NCI-H2107 treated with DMSO at 0.1 percent for 48 hours (cell line): ENCODE data around the gene ZYG11B.
"Not testable (repeated sequence)": the region's sequence is repeated elsewhere in the genome, so short reads cannot be mapped to it uniquely, and the experiment has no call there.

Source experiments
- DNase-seq: peaks from one replicate; lab custom pipeline; 2025; ENCODE audit not compliant: unreplicated experiment; lab: John Stamatoyannopoulos, UW

Gene ZYG11B

DNA sequence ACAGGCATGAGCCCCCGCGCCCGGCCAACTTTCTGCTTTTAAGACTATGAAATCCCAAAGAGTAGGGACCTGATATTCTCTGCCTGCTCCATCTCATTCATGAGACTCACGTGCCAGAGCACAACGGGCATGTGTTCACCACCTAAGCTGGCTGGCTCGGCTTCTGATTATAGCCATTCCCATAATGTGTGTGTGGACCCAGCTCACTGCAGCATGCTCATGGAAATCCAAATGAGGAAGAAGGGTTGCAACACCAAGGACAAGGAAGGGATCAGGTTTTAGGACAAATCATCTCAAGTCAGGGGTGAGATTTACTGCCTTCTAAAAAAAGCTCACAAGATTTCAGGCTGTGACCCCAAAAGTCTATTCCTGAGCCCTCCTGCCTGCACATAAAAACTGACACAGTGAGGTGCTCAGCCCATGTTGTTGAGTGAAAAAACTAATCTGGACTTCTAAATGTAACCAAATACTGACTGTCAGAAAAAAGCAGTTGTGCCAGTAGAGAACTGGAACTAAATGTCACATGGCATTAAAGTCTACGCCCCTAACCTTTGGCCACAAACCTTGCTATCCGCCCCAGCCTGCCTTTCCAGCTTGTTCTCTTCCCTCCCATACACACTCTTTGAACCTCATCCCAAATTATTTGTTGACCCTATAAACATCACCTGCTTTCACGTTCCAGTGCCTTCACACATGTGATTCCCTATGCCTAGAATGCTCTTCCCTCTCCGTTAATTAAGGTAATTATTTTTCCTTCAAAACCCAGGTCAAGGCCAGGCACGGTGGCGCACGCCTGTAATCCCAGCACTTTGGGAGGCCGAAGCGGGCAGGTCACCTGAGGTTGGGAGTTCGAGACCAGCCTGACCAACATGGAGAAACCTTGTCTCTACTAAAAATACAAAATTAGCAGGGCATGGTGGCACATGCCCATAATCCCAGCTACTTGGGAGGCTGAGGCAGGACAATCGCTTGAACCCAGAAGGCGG, 19.0 kb upstream of the ZYG11B start:
- DNase-seq: no peak

DNA sequence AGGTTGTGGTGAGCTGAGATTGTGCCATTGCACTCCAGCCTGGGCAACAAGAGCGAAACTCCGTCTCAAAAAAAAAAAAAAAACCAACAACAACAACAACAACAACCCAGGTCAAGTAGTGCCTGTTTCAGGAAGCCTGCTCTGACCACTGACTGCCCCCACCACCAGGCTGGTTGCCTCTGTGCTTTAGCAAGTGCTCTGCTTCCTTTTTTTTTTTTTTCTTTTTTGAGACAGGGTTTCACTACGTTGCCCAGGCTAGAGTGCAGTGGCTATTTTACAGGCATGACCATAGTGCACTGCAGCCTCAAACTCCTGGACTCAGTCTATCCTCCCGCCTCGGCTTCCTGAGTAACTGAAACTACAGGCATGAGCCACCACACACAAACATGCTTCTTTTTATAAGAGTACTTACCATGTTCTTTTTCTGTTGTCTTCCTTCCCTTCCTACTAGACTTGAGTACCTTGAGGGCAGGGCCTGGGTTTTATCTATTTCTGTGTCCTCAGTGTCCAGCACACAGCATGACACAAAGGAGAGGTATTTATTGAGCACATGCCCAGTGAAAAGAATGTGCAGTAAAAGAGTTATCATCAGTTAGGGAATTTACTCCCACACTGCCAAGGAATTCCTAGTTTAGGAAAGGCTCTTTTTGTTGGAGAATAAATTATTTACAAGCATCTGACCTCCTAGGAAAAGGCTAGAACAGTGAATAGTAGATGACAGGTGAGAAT, 18.2 kb upstream of the ZYG11B start:
- DNase-seq: no peak

DNA sequence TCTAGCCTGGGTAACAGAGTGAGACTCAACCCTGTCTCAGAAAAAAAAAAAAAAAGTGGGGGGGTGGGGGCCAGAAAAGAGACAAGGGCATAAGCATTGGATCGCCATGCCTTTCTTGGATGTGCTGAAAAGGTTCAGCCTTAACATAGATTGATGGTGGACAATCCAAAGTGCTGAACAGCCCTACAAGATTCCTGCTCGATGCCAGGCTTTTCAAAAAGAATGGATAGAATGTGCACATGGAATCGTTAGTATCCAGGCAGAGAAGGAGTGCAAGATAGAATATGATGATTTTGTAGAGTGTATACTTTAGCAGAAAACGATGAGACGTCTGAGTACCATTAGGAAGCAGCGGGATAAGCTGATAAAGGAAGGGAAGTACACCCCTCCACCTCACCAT, 17.2 kb upstream of the ZYG11B start:
- no peak for DNase-seq

DNA sequence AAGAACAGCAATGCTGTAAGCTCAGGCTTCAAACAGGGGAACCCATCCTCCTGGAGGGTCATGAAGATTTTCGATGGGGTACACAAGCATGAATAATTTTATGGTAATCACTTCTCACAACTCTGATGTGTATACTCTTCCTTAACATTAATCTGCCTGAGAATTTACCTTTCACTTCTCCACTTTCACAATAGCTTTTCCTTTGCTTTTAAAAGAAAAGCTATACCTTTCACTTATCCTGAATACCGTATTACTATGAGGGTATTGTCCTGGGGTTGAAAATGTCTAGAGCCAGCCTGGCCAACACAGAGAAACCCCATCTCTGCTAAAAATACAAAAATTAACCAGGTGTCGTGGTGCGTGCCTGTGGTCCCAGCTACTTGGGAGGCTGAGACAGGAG, 12.7 kb upstream of the ZYG11B start:
- no peak for DNase-seq

DNA sequence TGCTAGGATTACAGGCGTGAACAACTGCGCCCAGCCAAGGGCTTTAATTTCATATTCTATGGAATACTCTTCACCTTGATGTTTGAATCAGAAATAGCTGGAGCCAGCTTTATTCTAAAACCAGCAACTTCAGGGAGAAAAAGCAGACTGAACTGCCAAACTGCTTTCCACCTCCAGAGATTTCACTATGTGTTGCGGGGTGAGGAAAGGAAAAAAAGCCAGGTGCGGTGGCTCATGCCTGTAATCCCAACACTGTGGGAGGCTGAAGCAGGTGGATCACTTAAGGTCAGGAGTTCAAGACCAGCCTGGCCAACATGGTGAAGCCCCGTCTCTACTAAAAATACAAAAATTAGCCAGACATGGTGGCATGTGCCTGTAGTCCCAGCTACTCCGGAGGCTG, 11.0 kb upstream of the ZYG11B start:
- DNase-seq: not testable (repeated sequence)

DNA sequence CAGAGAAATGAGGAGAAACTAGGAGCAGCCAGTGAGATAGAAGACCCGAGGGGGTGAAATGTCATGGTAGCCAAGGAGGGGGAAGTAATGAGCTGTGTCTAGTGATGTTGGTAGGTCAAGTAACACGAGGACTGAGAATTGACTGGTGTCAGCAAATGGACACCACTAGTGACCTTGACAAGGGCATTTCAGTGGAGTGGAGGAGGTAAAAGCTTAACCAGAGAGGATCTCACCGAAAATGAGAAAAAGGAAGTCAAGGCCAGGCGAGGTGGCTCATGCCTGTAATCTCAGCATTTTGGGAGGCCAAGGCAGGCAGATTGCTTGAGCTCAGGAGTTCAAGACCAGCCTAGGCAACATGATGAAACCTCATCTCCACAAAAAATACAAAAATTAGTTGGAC, 3.0 kb upstream of the ZYG11B start:
- DNase-seq: no peak

DNA sequence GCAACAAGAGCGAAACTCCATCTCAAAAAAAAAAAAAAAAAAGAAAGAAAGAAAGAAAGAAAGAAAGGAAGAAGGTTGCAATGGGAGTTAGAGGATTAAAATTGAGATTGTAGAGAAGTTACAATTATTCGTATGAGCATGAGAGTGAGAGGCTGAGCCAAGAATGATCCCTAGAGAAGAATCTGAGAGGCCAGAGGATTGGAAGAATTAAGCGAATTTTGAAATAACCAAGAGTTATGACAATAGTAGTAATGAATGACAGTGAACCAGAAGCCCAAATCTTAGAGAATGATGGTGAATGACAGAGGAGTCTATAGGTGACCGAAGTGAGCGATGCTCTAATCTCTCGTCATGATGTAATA, 369 bp upstream of the ZYG11B start:
- DNase-seq: no peak

DNA sequence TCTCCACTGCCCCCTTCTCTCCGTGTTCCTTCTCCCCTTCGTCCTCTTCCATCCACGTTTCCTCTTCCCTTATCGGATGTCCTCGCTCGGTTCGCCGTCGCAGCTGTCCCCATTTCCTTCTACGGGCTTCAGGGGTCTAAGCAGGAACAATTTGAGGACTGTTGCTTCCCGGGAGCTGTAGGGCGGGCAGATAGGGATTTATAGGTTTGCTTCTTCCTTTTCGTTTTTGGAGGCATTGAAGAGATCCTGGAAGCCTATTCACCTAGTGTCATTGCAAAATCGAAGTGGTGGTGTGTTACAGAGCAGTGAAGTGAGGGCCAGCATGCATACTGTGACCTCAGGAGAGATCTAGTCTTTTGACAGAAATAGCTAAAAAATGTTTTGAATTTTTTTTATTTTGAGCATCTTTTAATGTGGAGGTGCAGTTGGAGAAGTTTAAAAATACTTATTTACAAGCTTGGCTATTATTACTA, 897 bp downstream of the ZYG11B start:
- no peak for DNase-seq

DNA sequence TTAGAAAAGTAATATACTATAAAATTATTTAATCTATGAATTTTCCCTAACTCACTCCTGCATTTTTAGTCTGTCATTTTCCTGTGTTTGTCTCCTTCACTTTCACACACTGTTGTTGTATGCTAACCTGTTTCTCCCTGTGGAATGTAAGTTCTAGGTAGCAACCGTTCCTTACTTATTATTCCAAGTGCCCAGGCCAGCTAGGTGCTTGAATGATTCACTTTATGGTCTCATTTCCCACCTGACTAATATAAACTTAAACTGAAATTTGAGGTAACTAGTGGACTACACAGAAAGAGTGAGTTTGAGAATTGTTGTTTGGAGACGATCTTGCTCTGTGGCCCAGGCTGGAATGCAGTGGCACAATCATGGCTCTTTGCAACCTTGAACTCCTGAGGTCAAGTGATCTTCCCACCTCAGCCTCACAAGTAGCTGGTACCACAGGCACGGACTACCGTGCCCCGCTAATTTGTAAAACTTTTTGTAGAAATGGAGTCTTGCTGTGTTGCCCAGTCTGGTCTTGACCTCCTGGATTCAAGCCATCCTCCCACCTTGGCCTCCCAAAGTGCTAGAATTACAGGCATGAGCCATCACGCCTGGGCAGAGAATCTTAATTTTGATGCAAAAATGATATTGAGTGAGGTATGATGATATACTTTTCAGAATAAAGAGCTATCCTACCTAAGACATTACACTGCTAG, 1.9 kb downstream of the ZYG11B start:
- no peak for DNase-seq

DNA sequence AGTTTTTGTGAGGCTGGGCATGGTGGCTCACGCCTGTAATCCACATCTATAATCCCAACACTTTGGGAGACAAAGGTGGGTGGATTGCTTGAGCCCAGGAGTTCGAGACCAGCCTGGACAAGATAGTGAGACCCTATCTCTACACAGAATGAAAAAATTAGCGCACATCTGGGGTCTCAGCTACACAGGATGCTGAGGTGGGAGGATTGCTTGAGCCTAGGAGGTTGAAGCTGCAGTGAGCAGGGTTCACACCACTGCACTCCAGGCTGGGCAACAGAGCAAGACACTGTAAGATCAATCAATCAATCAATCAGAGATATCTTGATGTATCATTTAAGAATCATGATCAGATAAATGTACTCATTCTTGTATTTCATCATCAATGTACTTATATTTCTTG, 7.1 kb downstream of the ZYG11B start:
- no peak for DNase-seq

DNA sequence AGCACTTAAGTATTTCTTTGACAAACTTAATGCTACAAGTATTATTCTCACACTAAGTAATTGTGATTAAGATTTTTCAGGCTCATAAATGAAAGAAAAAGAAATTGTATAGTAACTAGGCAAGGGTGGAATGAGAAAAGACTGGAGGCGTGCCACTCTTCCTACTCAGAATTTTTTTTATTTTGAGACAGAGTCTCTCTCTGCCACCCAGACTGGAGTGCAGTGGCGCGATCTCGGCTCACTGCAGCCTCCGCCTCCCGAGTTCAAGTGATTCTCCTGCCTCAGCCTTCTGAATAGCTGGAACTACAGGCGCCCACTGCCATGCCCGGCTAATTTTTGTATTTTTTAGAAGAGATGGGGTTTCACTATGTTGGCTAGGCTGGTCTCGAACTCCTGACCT, 9.1 kb downstream of the ZYG11B start:
- DNase-seq: not testable (repeated sequence)

DNA sequence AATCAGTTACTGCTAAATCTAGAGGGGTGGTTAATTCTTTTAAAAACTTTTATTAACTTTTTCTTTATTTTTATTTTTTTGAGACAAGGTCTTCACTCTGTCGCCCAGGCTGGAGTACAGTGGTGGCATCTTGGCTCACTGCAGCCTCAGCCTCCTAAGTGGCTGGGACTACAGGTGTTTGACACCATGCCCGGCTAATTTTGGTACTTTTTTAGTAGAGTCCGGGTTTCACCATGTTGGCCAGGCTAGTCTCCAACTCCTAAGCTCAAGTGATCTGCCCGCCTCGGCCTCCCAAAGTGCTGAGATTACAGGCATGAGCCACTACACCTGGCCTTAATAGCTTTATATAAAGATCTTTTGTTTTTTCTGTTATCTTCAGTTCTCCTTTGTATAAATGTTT, 11.9 kb downstream of the ZYG11B start:
- no peak for DNase-seq

DNA sequence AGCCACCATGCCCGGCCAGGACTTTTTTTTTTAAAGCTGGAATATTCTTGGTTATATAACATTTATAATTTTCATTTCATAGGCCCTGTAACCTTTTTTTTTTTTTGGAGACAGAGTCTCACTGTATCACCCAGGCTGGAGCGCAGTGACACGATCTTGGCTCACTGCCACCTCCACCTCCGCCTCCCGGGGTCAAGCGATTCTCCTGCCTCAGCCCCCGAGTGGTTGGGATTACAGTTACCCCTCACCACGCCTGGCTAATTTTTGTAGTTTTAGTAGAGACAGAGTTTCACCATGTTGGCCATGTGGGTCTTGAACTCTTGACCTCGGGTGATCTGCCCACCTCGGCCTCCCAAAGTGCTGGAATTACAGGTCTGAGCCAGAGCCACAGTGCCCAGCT, 12.6 kb downstream of the ZYG11B start:
- DNase-seq: no peak

DNA sequence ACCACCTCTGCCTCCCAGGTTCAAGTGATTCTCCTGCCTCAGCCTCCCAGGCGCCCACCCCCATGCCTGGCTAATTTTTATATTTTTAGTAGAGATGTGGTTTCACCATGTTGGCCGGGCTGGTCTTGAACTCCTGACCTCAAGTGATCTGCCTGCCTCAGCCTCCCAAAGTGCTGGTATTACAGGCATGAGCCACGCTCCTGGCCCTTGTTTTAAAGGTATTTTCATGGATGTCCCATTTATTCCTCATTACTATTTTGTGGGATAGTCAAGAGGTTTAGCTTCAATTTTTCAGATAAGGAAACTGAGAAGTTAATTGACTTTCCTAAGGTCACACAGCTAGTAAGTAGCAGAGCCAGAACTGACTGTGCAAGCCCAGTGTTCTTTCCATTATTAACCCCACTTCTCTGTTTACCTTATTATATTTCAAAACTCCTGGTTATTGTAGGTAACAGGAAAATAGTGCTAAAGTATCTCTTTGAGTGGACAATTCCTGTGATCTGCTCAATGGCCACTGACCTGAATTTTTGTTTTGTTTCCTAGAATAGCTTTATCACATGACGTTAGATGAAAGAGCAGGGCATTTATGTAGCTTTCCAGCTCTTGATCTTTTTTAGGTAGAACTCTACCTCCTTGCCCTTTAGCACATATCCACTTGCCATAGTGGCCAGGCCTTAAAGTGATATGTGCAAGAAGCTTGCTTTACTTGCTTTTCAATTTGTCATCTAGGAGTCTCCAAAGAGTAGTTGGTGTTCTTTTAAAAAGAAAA, 13.6 kb downstream of the ZYG11B start:
- DNase-seq: no peak

DNA sequence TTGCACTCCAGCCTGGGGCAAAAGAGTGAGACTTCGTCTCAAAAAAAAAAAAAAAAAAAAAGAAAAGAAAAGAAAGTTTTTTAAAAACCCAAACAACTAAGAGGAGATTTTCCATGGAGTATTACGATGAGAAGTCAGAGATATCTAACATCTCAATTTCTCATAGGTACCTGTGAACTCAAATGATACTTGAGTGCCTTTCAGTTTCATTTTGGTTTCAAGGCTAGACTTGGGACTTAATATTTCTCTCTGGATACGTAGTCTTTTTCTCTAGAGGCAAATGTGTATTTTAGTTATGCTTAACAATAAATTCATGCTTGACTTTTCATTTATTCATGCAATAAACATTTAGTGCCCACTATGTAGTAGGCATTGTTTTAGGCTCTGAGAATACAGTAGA, 15.0 kb downstream of the ZYG11B start:
- no peak for DNase-seq

DNA sequence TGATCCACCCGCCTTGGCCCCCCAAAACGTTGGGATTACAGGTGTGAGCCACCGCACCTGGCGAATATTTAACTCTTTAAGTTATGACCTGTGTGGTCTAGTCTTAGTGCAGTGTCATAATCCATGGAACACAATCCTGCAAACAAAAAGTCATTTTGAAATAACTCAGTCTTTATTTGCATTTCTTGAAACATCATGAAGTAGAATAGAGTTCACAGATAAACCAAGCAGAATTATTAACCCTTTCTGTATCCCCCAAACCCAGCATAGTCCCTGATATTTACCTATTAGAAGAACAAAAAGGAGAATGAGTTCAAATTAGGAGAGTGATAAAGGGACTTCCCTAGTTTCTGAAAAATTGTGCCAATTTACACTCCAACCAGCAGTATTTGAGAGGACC, 19.9 kb downstream of the ZYG11B start:
- DNase-seq: no peak

DNA sequence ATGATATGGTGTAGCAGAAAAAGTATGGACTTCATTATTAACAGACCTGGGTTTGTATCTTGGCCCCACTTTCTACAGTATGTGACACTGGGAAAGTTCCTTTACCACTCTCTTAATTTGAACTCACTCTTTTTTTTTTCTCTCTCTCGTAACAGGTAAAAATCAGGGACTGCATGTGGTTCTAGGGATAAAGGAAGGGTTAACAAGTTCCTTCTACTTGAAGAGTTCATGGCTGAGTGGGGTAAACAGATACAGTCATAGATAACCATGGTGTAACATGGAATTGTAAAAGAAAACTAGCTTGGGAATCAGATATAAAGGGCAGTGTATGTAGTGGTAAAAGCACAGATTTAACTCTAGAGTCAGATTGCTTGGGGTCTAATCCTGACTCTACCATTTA, 21.2 kb downstream of the ZYG11B start:
- no peak for DNase-seq

DNA sequence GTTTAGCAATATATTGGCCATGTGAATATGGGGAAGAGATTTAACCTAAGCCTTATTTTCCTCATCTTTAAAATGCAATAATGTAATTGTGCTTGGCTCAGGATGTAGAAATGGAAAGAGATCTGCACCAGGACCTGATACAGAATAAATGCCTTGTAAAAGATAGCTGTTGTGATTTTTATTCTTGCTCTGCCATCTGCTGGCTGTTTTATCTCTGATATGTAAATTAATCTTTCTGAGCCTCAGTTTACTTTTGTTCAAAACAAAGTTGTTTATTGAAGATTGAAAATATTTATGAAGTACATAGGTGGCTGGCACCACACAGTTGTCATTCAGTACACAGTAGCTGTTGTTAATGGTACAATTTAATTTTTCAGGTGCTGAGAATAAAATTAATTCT, 21.9 kb downstream of the ZYG11B start:
- no peak for DNase-seq

DNA sequence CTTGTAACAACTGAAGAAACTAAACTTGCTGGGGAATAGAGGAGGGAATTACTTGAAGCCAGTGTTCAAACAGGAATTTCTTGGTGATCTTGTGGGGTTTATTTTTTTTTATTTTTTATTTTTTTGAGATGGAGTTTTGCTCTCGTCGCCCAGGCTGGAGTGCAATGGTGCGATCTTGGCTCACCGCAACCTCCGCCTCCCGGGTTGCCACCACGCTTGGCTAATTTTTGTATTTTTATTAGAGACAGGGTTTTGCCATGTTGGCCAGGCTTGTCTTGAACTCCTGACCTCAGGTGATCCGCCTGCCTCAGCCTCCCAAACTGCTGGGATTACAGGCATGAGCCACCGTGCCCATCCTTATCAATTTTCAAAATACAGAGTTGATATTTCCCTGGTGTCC, 23.2 kb downstream of the ZYG11B start:
- DNase-seq: not testable (repeated sequence)

DNA sequence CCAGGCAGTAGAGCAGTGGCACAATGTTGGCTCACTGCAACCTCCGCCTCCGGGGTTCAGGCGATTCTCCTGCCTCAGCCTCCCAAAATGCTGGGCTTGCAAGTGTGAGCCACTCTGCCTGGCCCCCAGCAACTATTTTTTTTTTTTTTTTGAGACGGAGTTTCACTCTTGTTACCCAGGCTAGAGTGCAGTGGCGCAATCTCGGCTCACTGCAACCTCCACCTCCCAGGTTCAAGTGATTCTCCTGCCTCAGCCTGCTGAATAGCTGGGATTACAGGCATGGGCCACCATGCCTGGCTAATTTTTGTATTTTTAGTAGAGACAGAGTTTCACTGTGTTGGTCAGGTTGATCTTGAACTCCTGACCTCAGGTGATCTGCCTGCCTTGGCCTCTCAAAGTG, 23.9 kb downstream of the ZYG11B start:
- not testable (repeated sequence) for DNase-seq
